ENCODE data around the gene SPEM1.
"Not testable (repeated sequence)": the region's sequence is repeated elsewhere in the genome, so short reads cannot be mapped to it uniquely, and the experiment has no call there.

Gene SPEM1

GRCh38 chr17:7468804-7469389 lies 48.8 kb downstream of the SPEM1 start:
- no peaks in the 10 kb centered on the region for H3K27me3 ChIP-seq (ENCODE audit: control insufficient read depth, insufficient read depth, low read length)
- no peaks in the 10 kb centered on the region for H3K9me3 ChIP-seq (ENCODE audit: control insufficient read depth, insufficient read depth, low read length)
- H3K4me3 ChIP-seq (ENCODE audit: low read depth, low read length) = no peak overlapping the region
- H3K4me1 ChIP-seq (ENCODE audit: control insufficient read depth, insufficient read depth, low read length) = no peaks in the 10 kb centered on the region
- no peak overlapping the region for H3K9ac ChIP-seq (ENCODE audit: low read depth, low read length)
- peaks cover 2% of the 10 kb centered on the region for H3K36me3 ChIP-seq (ENCODE audit: control insufficient read depth, insufficient read depth, low read length)

- not testable (repeated sequence) for H3K27me3 ChIP-seq (ENCODE audit: control insufficient read depth, insufficient read depth, low read length); H3K4me3 ChIP-seq (ENCODE audit: low read depth, low read length); H3K9me3 ChIP-seq (ENCODE audit: control insufficient read depth, insufficient read depth, low read length); H3K9ac ChIP-seq (ENCODE audit: low read depth, low read length); H3K4me1 ChIP-seq (ENCODE audit: control insufficient read depth, insufficient read depth, low read length); H3K36me3 ChIP-seq (ENCODE audit: control insufficient read depth, insufficient read depth, low read length)
Observed at GRCh38 chr17:7469843-7470242, 49.7 kb downstream of the SPEM1 start.

- H3K9ac ChIP-seq (ENCODE audit: low read depth, low read length); H3K9me3 ChIP-seq (ENCODE audit: control insufficient read depth, insufficient read depth, low read length); H3K36me3 ChIP-seq (ENCODE audit: control insufficient read depth, insufficient read depth, low read length); H3K27me3 ChIP-seq (ENCODE audit: control insufficient read depth, insufficient read depth, low read length); H3K4me1 ChIP-seq (ENCODE audit: control insufficient read depth, insufficient read depth, low read length); H3K4me3 ChIP-seq (ENCODE audit: low read depth, low read length): not testable (repeated sequence)
Observed at GRCh38 chr17:7470457-7470973, 50.4 kb downstream of the SPEM1 start.

Measured in iPS-15b (cell line).